H1 (cell line): Measurements from ENCODE around the gene UBR3. TPM values are rescaled to one million over a fixed set of nuclear protein-coding genes. Genes with fewer than 3 reads are reported as not detected.

Experiments
- CTCF ChIA-PET: fragments of 300-600 bp; sonication (Branson Sonifier 250); formaldehyde crosslinking; loops from one replicate; lab custom pipeline; 2021; ENCODE audit not compliant: partially characterized antibody; lab: Charles Lee
- POLR2A ChIA-PET: fragments of 300-600 bp; sonication (Branson Sonifier 250); formaldehyde crosslinking; loops from one replicate; lab custom pipeline; 2021; ENCODE audit warnings: inconsistent platforms; ENCODE audit not compliant: partially characterized antibody; lab: Charles Lee
- DNase-seq, 2 experiments: peaks; one replicate each; pipeline versions ENCODE4 v3.0.0 to v3.0.0-alpha.2; 2010 to 2022; ENCODE audit warnings: low spot score in 2 of 2, low read depth in 1 of 2, mixed read lengths in 1 of 2
- FAIRE-seq: peaks from 2 replicates; lab custom pipeline; 2011; peaks lifted over from hg19 to GRCh38; lab: Jason Lieb, UNC
- H2AFZ ChIP-seq: 2 replicates; pipeline ENCODE4 v1.8.1; 2012; ENCODE audit warnings: low read length, inconsistent platforms
- H2AK5ac ChIP-seq: 2 replicates; pipeline ENCODE4 v1.6.1; 2013; ENCODE audit warnings: low read depth, low read length
- H2BK120ac ChIP-seq: replicated peaks from 2 replicates; pipeline ENCODE3; 2013; ENCODE audit warnings: low read depth, low read length, inconsistent platforms
- H2BK12ac ChIP-seq: 2 replicates; pipeline ENCODE4 v1.6.1; 2013; ENCODE audit warnings: low read depth, low read length
- H2BK15ac ChIP-seq: 2 replicates; pipeline ENCODE4 v1.6.1; 2013; ENCODE audit warnings: low read length
- H2BK20ac ChIP-seq: 2 replicates; pipeline ENCODE4 v1.6.1; 2013; ENCODE audit warnings: low read length
- H2BK5ac ChIP-seq: 2 replicates; pipeline ENCODE4 v1.6.1; 2013; ENCODE audit warnings: low read depth, low read length
- H3K14ac ChIP-seq: 2 replicates; pipeline ENCODE4 v1.6.1; 2013; ENCODE audit warnings: inconsistent platforms; ENCODE audit not compliant: insufficient read length
- H3K18ac ChIP-seq: 2 replicates; pipeline ENCODE4 v1.6.1; 2013; ENCODE audit warnings: low read length; ENCODE audit errors: extremely low read depth
- H3K23ac ChIP-seq: 2 replicates; pipeline ENCODE4 v1.6.1; 2013; ENCODE audit warnings: inconsistent platforms; ENCODE audit not compliant: insufficient read length
- H3K23me2 ChIP-seq: 2 replicates; pipeline ENCODE4 v1.6.1; 2013; ENCODE audit warnings: low read depth, low read length
- H3K27ac ChIP-seq: 2 replicates; pipeline ENCODE4 v1.6.1; 2011; ENCODE audit warnings: low read depth, low read length, inconsistent platforms
- H3K27me3 ChIP-seq, 4 experiments: replicated peaks in 1 of 4; 1 replicate in 1 of 4; 2 replicates in 3 of 4; pipeline versions ENCODE4 v1.6.1 to v1.8.1; 2011 to 2013; ENCODE audit warnings: low read length in 3 of 4, mild to moderate bottlenecking in 3 of 4, inconsistent platforms in 2 of 4, mixed read lengths in 2 of 4, moderate library complexity in 1 of 4; ENCODE audit not compliant: control insufficient read depth in 3 of 4, insufficient read depth in 3 of 4; ENCODE audit errors: extremely low read depth in 1 of 4
- H3K36me3 ChIP-seq, 4 experiments: 2 replicates each; pipeline versions ENCODE4 v1.6.1 to v1.8.1; 2011 to 2013; ENCODE audit warnings: mild to moderate bottlenecking in 4 of 4, low read length in 3 of 4, moderate library complexity in 2 of 4, control low read depth in 1 of 4, inconsistent platforms in 1 of 4; ENCODE audit not compliant: insufficient read depth in 4 of 4, control insufficient read depth in 2 of 4
- H3K4ac ChIP-seq: replicated peaks from 2 replicates; pipeline ENCODE3; 2013; ENCODE audit warnings: low read length, low read depth, mixed read lengths, inconsistent platforms; ENCODE audit not compliant: insufficient read length
- H3K4me1 ChIP-seq, 4 experiments: replicated peaks in 1 of 4; 1 replicate in 1 of 4; 2 replicates in 3 of 4; pipeline versions ENCODE4 v1.6.1 to v1.8.1; 2011 to 2013; ENCODE audit warnings: low read length in 3 of 4, inconsistent platforms in 2 of 4, mixed read lengths in 1 of 4; ENCODE audit not compliant: insufficient read depth in 4 of 4, control insufficient read depth in 3 of 4
- H3K4me2 ChIP-seq, 2 experiments: 2 replicates each; pipeline versions ENCODE4 v1.6.1 to v1.8.1; 2011 to 2013; ENCODE audit warnings: low read depth in 2 of 2, low read length in 2 of 2, control low read depth in 1 of 2, inconsistent platforms in 1 of 2, mild to moderate bottlenecking in 1 of 2; ENCODE audit not compliant: insufficient read depth in 1 of 2
- H3K4me3 ChIP-seq, 4 experiments: fragments of 200-600, 300-600 bp in 1 of 4; sonication (generic), shearing (Covaris generic), sonication (Bioruptor Twin) in 1 of 4; 2 replicates each; pipeline versions ENCODE4 v1.5.1 to v1.8.1; 2011 to 2016; ENCODE audit warnings: low read length in 4 of 4, low read depth in 3 of 4, control low read depth in 2 of 4, inconsistent platforms in 2 of 4, mild to moderate bottlenecking in 2 of 4, mixed read lengths in 1 of 4, moderate library complexity in 1 of 4; ENCODE audit not compliant: insufficient read depth in 2 of 4; ENCODE audit errors: extremely low read depth in 1 of 4
- H3K56ac ChIP-seq: replicated peaks from 2 replicates; pipeline ENCODE3; 2013; ENCODE audit warnings: low read depth, mild to moderate bottlenecking, mixed read lengths, low read length, inconsistent platforms; ENCODE audit not compliant: insufficient read length
- H3K79me1 ChIP-seq: 2 replicates; pipeline ENCODE4 v1.6.1; 2013; ENCODE audit warnings: low read depth, low read length, control low read depth
- H3K79me2 ChIP-seq, 2 experiments: 2 replicates each; pipeline versions ENCODE4 v1.6.1 to v1.8.1; 2012 to 2013; ENCODE audit warnings: low read length in 2 of 2, mild to moderate bottlenecking in 2 of 2, inconsistent platforms in 1 of 2; ENCODE audit not compliant: insufficient read depth in 2 of 2, control insufficient read depth in 1 of 2
- H3K9ac ChIP-seq, 4 experiments: replicated peaks in 1 of 4; 1 replicate in 1 of 4; 2 replicates in 3 of 4; pipeline versions ENCODE4 v1.6.1 to v1.8.1; 2011 to 2013; ENCODE audit warnings: low read depth in 3 of 4, low read length in 3 of 4, control low read depth in 2 of 4, mild to moderate bottlenecking in 2 of 4, moderate library complexity in 2 of 4, inconsistent platforms in 1 of 4; ENCODE audit errors: extremely low read depth in 1 of 4
- H3K9me3 ChIP-seq, 2 experiments: 2 replicates each; pipeline versions ENCODE4 v1.6.1 to v1.8.1; 2012 to 2013; ENCODE audit warnings: mild to moderate bottlenecking in 2 of 2, moderate library complexity in 2 of 2, control low read depth in 1 of 2, inconsistent platforms in 1 of 2, low read depth in 1 of 2, low read length in 1 of 2, mixed read lengths in 1 of 2; ENCODE audit not compliant: insufficient read depth in 2 of 2
- H4K20me1 ChIP-seq, 2 experiments: replicated peaks in 1 of 2; 2 replicates each; pipeline versions ENCODE3 to v1.8.1; 2011 to 2013; ENCODE audit warnings: inconsistent platforms in 2 of 2, low read length in 2 of 2, mild to moderate bottlenecking in 1 of 2; ENCODE audit not compliant: insufficient read depth in 2 of 2, control insufficient read depth in 1 of 2
- H4K5ac ChIP-seq: 2 replicates; pipeline ENCODE4 v1.6.1; 2013; ENCODE audit warnings: low read length, low read depth, mixed read lengths, inconsistent platforms; ENCODE audit not compliant: insufficient read length
- H4K8ac ChIP-seq: 2 replicates; pipeline ENCODE4 v1.8.0; 2013; ENCODE audit warnings: mild to moderate bottlenecking, moderate library complexity, low read length, inconsistent platforms; ENCODE audit not compliant: insufficient read depth; ENCODE audit errors: extremely low read depth
- H4K91ac ChIP-seq: replicated peaks from 2 replicates; pipeline ENCODE3; 2013; ENCODE audit warnings: low read length, mixed read lengths, inconsistent platforms; ENCODE audit not compliant: insufficient read length
- ASH2L ChIP-seq: fragments of 200-600, 300-600 bp; sonication (generic); IDR thresholded peaks from one replicate; pipeline ENCODE4 v1.7.1; 2017; ENCODE audit warnings: low read length
- CTCF ChIP-seq, 3 experiments: IDR thresholded peaks; 1 replicate in 2 of 3; 2 replicates in 1 of 3; pipeline versions ENCODE4 v1.5.1 to v1.6.1; 2011; ENCODE audit warnings: low read length in 3 of 3, mild to moderate bottlenecking in 3 of 3, inconsistent platforms in 2 of 3, low read depth in 1 of 3, moderate library complexity in 1 of 3; ENCODE audit not compliant: insufficient read depth in 1 of 3; ENCODE audit errors: control extremely low read depth in 1 of 3
- RAD21 ChIP-seq, 2 experiments: IDR thresholded peaks in 1 of 2; conservative IDR thresholded peaks in 1 of 2; 2 replicates each; pipeline ENCODE4 v1.6.1; 2011; ENCODE audit warnings: low read depth in 2 of 2, low read length in 2 of 2, improper control_type of control experiment in 1 of 2, inconsistent platforms in 1 of 2, mild to moderate bottlenecking in 1 of 2, moderate library complexity in 1 of 2
- polyA plus RNA-seq, 7 experiments: library from polyadenylated mRNA; depleted of rRNA in 3 of 7; stranded (reverse) in 5 of 7; unstranded in 2 of 7; fragments of >200 nt in 5 of 7; fragments of 200-250 nt in 2 of 7; gene quantifications; 1 replicate in 5 of 7; 2 replicates in 1 of 7; 4 replicates in 1 of 7; pipeline versions ENCODE4 v1.2.1 to v1.2.3, GENCODE V29; 2011 to 2013; ENCODE audit warnings: missing spikeins in 2 of 7, mixed read lengths in 2 of 7
- total RNA-seq: library from RNA; stranded (reverse); fragmentation: NEBNext Ultra II Directional; extraction: Animal tissue kit (Norgen Biotek cat#: 25700); gene quantifications from 2 replicates; pipeline ENCODE4 v1.2.1, GENCODE V29; 2021

Gene UBR3
- total and polyA plus RNA-seq, 2 of the 8 experiments (the other 6 are each of a cell fraction or from before 2014, with no cell fraction given): 3.7 to 17.7 TPM

GRCh38 chr2:169877398-169877797, 50.1 kb downstream of the UBR3 start:
- Histone ChIP-seq H3K14ac (no peak overlapping the region), H3K79me1 (no peaks in the 10 kb centered on the region), H3K4ac (no peak overlapping the region), H3K36me3 (no peaks in the 10 kb centered on the region; a peak in 1 of 8 replicates), H2BK12ac (no peak overlapping the region), H2BK120ac (no peak overlapping the region), H3K18ac (no peak overlapping the region), H3K27me3 (no peaks in the 10 kb centered on the region), H3K4me2 (no peak overlapping the region), H3K79me2 (no peaks in the 10 kb centered on the region), H4K20me1 (no peaks in the 10 kb centered on the region), H3K4me3 (no peak overlapping the region), H3K23ac (no peak overlapping the region), H3K4me1 (no peaks in the 10 kb centered on the region), H2AFZ (no peak overlapping the region), H3K56ac (no peak overlapping the region), H3K27ac (no peak overlapping the region), H4K8ac (no peak overlapping the region), H4K91ac (no peak overlapping the region), H3K9me3 (no peaks in the 10 kb centered on the region), H2BK20ac (no peak overlapping the region), H4K5ac (no peak overlapping the region), H2BK5ac (no peak overlapping the region), H2BK15ac (no peak overlapping the region), H3K23me2 (no peaks in the 10 kb centered on the region), H3K9ac (no peak overlapping the region), H2AK5ac (no peak overlapping the region)
- TF ChIP-seq ASH2L: no peak
- TF ChIP-seq RAD21 (IDR thresholded peaks at IDR 0.05 in 1 of 2, conservative IDR thresholded peaks at IDR 0.05 in 1 of 2; ENCODE audit: low read depth in 2 of 2, low read length in 2 of 2): peak; percentile 28 to 41; a peak in 3 of 4 replicates
- TF ChIP-seq CTCF (IDR thresholded peaks at IDR 0.05; ENCODE audit: control extremely low read depth in 1 of 3, insufficient read depth in 1 of 3, low read depth in 1 of 3, low read length in 3 of 3): peak in 1 of 3 experiments; percentile 4; a peak in 1 of 4 replicates
- POLR2A ChIA-PET: no interaction called here
- CTCF ChIA-PET: interaction anchor here (0.7 to 1.8 kb wide), 7 partner anchors 19 to 143 kb away, joined by 3 to 6 read pairs (median 4); partner anchors contain the start of gene METTL5
- DNase-seq: no peak
- FAIRE-seq: no peak
